GM23338 (cell line): ENCODE data around the gene CGA. TPM values are rescaled to one million over a fixed set of nuclear protein-coding genes. Genes with fewer than 3 reads are reported as not detected.

Source experiments
- ATAC-seq: fragments of 200-7000 bp; cut with Tn5 transposase; 3 replicates; pipeline ENCODE4 v1.9.1; 2020
- DNase-seq: peaks from one replicate; pipeline ENCODE4 v3.0.0-alpha.2; 2015; ENCODE audit warnings: low spot score
- H2AFZ ChIP-seq: fragments of 200-600 bp; sonication (generic); 2 replicates; pipeline ENCODE4 v1.8.0; 2016; ENCODE audit warnings: antibody characterized with exemption, mild to moderate bottlenecking, moderate library complexity
- H3F3A ChIP-seq: fragments of 200-600 bp; sonication (generic); replicated peaks from 2 replicates; pipeline ENCODE4 v1.8.0; 2017; ENCODE audit warnings: antibody characterized with exemption, mixed run types, low read depth
- H3K27ac ChIP-seq: fragments of 200-600 bp; sonication (generic); 2 replicates; pipeline ENCODE4 v1.6.1; 2016; ENCODE audit warnings: low read depth
- H3K27me3 ChIP-seq: fragments of 200-600 bp; sonication (generic); 2 replicates; pipeline ENCODE4 v1.8.0; 2016; ENCODE audit warnings: mild to moderate bottlenecking, mixed run types, moderate library complexity; ENCODE audit not compliant: insufficient read depth
- H3K36me3 ChIP-seq: fragments of 200-600 bp; sonication (generic); 2 replicates; pipeline ENCODE4 v1.8.0; 2016; ENCODE audit warnings: mild to moderate bottlenecking; ENCODE audit not compliant: insufficient read depth
- H3K4me1 ChIP-seq: fragments of 200-600 bp; sonication (generic); 2 replicates; pipeline ENCODE4 v1.8.0; 2016; ENCODE audit warnings: mild to moderate bottlenecking, moderate library complexity; ENCODE audit not compliant: insufficient read depth
- H3K4me2 ChIP-seq: fragments of 200-600 bp; sonication (generic); 2 replicates; pipeline ENCODE4 v1.7.1; 2017; ENCODE audit warnings: mixed run types
- H3K4me3 ChIP-seq: fragments of 200-600 bp; sonication (generic); 2 replicates; pipeline ENCODE4 v1.6.1; 2016; ENCODE audit warnings: mixed run types
- H3K79me2 ChIP-seq: fragments of 200-600 bp; sonication (generic); replicated peaks from 2 replicates; pipeline ENCODE4 v1.8.0; 2017; ENCODE audit warnings: mild to moderate bottlenecking; ENCODE audit not compliant: insufficient read depth
- H3K9me2 ChIP-seq: fragments of 200-600 bp; sonication (generic); 2 replicates; pipeline ENCODE4 v1.8.0; 2017; ENCODE audit not compliant: insufficient read depth
- H4K20me1 ChIP-seq: fragments of 200-600 bp; sonication (generic); replicated peaks from 2 replicates; pipeline ENCODE4 v1.8.0; 2017; ENCODE audit warnings: mild to moderate bottlenecking; ENCODE audit not compliant: insufficient read depth
- H3K27ac Mint-ChIP-seq: 2 replicates; pipeline ENCODE4 v1.8.0; 2020; ENCODE audit warnings: inconsistent platforms, mild to moderate bottlenecking, moderate library complexity, mixed read lengths
- H3K27me3 Mint-ChIP-seq: 3 replicates; pipeline ENCODE4 v1.8.0; 2022; ENCODE audit warnings: low read depth, mild to moderate bottlenecking, moderate library complexity, mixed read lengths, inconsistent platforms; ENCODE audit not compliant: insufficient read depth, poor library complexity
- H3K36me3 Mint-ChIP-seq: 3 replicates; pipeline ENCODE4 v1.8.0; 2021; ENCODE audit warnings: low read depth, mild to moderate bottlenecking, inconsistent platforms, moderate library complexity, mixed read lengths
- H3K4me1 Mint-ChIP-seq: 3 replicates; pipeline ENCODE4 v1.8.0; 2020; ENCODE audit warnings: mild to moderate bottlenecking, inconsistent platforms, mixed read lengths
- H3K4me3 Mint-ChIP-seq: 3 replicates; pipeline ENCODE4 v1.8.0; 2021; ENCODE audit warnings: moderate library complexity, mild to moderate bottlenecking, inconsistent platforms, mixed read lengths
- H3K9me3 Mint-ChIP-seq: 3 replicates; pipeline ENCODE4 v1.8.0; 2020; ENCODE audit warnings: moderate library complexity, mild to moderate bottlenecking, inconsistent platforms, mixed read lengths
- CREB1 ChIP-seq: fragments of 250-450 bp; sonication (Bioruptor Pico); IDR thresholded peaks from 2 replicates; pipeline ENCODE4 v1.5.0; 2020; ENCODE audit warnings: low read depth, mild to moderate bottlenecking, moderate library complexity
- EZH2 ChIP-seq: fragments of 200-600 bp; sonication (generic); IDR thresholded peaks from one replicate; pipeline ENCODE4 v1.8.0; 2017; ENCODE audit warnings: antibody characterized with exemption, mild to moderate bottlenecking, low read depth; ENCODE audit not compliant: unreplicated experiment
- EZH2phosphoT487 ChIP-seq: fragments of 200-600 bp; sonication (generic); IDR thresholded peaks from one replicate; pipeline ENCODE4 v1.8.1; 2018; ENCODE audit warnings: antibody characterized with exemption; ENCODE audit not compliant: unreplicated experiment
- NANOG ChIP-seq: IDR thresholded peaks from 2 replicates; pipeline ENCODE4 v1.6.1; 2016; ENCODE audit warnings: antibody characterized with exemption, borderline replicate concordance
- POLR2AphosphoS5 ChIP-seq: IDR thresholded peaks from 2 replicates; pipeline ENCODE4 v1.6.1; 2016; ENCODE audit warnings: antibody characterized with exemption, low read depth
- STAT1 ChIP-seq: IDR thresholded peaks from one replicate; pipeline ENCODE4 v1.6.1; 2016; ENCODE audit warnings: antibody characterized with exemption; ENCODE audit not compliant: unreplicated experiment
- ZNF462 ChIP-seq: fragments of 250-450 bp; sonication (Bioruptor Pico); IDR thresholded peaks from 2 replicates; pipeline ENCODE4 v1.5.0; 2020; ENCODE audit warnings: mild to moderate bottlenecking, moderate library complexity
- polyA plus RNA-seq: library from polyadenylated mRNA; unstranded; fragments of >200 nt; fragmentation: Nextera tagmentation; extraction: Ambion mirVana; gene quantifications from 2 replicates; pipeline ENCODE4 v1.2.1, GENCODE V29; 2016
- total RNA-seq: library from RNA; depleted of rRNA; stranded (reverse); fragments of >200 nt; shearing (Covaris generic); gene quantifications from 2 replicates; pipeline ENCODE4 v1.2.3, GENCODE V29; 2014

Gene CGA
- total and polyA plus RNA-seq, 2 experiments from 2014 or later = not detected

DNA sequence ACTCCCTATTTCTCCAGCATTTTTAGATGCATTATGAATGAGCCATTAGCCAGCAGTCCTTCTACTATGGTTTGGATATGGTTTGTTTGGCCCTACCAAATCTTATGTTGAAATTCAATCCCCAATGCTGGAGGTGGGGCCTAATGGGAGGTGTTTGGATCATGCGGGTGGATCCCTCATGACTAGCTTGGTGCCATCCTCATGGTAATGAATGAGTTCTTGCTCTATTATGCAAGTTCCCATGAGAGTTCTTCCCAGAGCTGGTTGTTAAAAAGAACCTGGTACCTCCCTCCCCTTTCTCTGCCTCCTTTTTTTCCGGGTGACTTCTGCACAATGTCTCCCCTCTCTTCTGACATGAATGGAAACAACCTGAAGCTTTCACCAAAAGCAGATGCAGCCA lies 6.2 kb upstream of the CGA start (continued):
- TF ChIP-seq ZNF462 (no peak), NANOG (no peak), STAT1 (no peak), EZH2phosphoT487 (no peak)

- H3K36me3 Mint-ChIP-seq = no peaks in the 10 kb centered on the region
- no peaks in the 10 kb centered on the region for H3F3A ChIP-seq
- no peaks in the 10 kb centered on the region for H3K9me2 ChIP-seq
- no peak overlapping the region for H3K4me2 ChIP-seq
- ATAC-seq = no peak
- H3K4me3 ChIP-seq = no peak overlapping the region
- peaks cover 2% of the 10 kb centered on the region; the same call in 1 of the 3 replicates for H3K4me1 Mint-ChIP-seq
- no peaks in the 10 kb centered on the region for H4K20me1 ChIP-seq
- no peaks in the 10 kb centered on the region for H3K27me3 ChIP-seq
- H3K4me3 Mint-ChIP-seq = no peak overlapping the region
- H2AFZ ChIP-seq = no peak overlapping the region
- no peaks in the 10 kb centered on the region for H3K79me2 ChIP-seq
- H3K27ac ChIP-seq = no peak overlapping the region
- no peaks in the 10 kb centered on the region for H3K9me3 Mint-ChIP-seq
- no peak overlapping the region for H3K27ac Mint-ChIP-seq
- H3K36me3 ChIP-seq = no peaks in the 10 kb centered on the region
- peaks cover 5% of the 10 kb centered on the region; the same call in 1 of the 2 replicates for H3K4me1 ChIP-seq
- DNase-seq = no peak
- no peaks in the 10 kb centered on the region for H3K27me3 Mint-ChIP-seq
- TF ChIP-seq ZNF462 (no peak), CREB1 (no peak), EZH2 (no peak), POLR2AphosphoS5 (no peak)
These were observed 5.3 kb upstream of the CGA start for GRCh38 chr6:87100216-87100615.
